RWPE2 (cell line): Measurements from ENCODE around the gene FUT7.

Experiments
- ATAC-seq: fragments of 200-7000 bp; cut with Tn5 transposase; 3 replicates; pipeline ENCODE4 v1.9.1; 2021; ENCODE audit warnings: low read depth
- DNase-seq: peaks from one replicate; pipeline ENCODE4 v3.0.0-alpha.2; 2020; ENCODE audit warnings: low spot score
- H3K27ac ChIP-seq: fragments of 450-650 bp; 2 replicates; pipeline ENCODE4 v1.5.1; 2017; ENCODE audit warnings: mild to moderate bottlenecking; ENCODE audit not compliant: poor library complexity, severe bottlenecking
- H3K27me3 ChIP-seq: fragments of 250-450 bp; sonication (Bioruptor Pico); 2 replicates; pipeline ENCODE4 v1.5.1; 2021; ENCODE audit warnings: mild to moderate bottlenecking, moderate library complexity; ENCODE audit not compliant: insufficient read depth, poor library complexity, severe bottlenecking
- H3K36me3 ChIP-seq: fragments of 250-450 bp; sonication (Bioruptor Pico); 2 replicates; pipeline ENCODE4 v1.5.1; 2020; ENCODE audit warnings: low read depth, mild to moderate bottlenecking, moderate library complexity
- H3K4me1 ChIP-seq: fragments of 250-450 bp; sonication (Bioruptor Pico); 2 replicates; pipeline ENCODE4 v1.5.1; 2021; ENCODE audit warnings: mild to moderate bottlenecking, moderate library complexity; ENCODE audit not compliant: insufficient read depth, poor library complexity, severe bottlenecking
- H3K4me3 ChIP-seq: fragments of 250-450 bp; sonication (Bioruptor Pico); 2 replicates; pipeline ENCODE4 v1.5.1; 2021; ENCODE audit warnings: mild to moderate bottlenecking, moderate library complexity; ENCODE audit not compliant: severe bottlenecking
- H3K9me3 ChIP-seq: fragments of 250-450 bp; sonication (Bioruptor Pico); 2 replicates; pipeline ENCODE4 v1.5.1; 2021; ENCODE audit warnings: mild to moderate bottlenecking, moderate library complexity; ENCODE audit not compliant: severe bottlenecking
- CTCF ChIP-seq: fragments of 450-650 bp; IDR thresholded peaks from one replicate; pipeline ENCODE4 v1.5.1; 2017; ENCODE audit warnings: mild to moderate bottlenecking, moderate library complexity; ENCODE audit not compliant: poor library complexity, severe bottlenecking

Gene FUT7

GRCh38 chr9:136988872-136989271, 43.0 kb downstream of the FUT7 start:
- no peaks in the 10 kb centered on the region for H3K9me3 ChIP-seq
- TF ChIP-seq CTCF: no peak
- no peak overlapping the region for H3K4me3 ChIP-seq
- DNase-seq: no peak
- H3K36me3 ChIP-seq: peaks cover 1% of the 10 kb centered on the region; the same call in 1 of the 2 replicates
- H3K4me1 ChIP-seq: no peaks in the 10 kb centered on the region
- H3K27me3 ChIP-seq: peaks cover 14% of the 10 kb centered on the region
- H3K27ac ChIP-seq: no peak overlapping the region
- no peak for ATAC-seq

- Histone ChIP-seq H3K9me3 (no peaks in the 10 kb centered on the region), H3K4me1 (no peaks in the 10 kb centered on the region), H3K4me3 (no peak overlapping the region), H3K27ac (no peak overlapping the region), H3K27me3 (peaks cover 14% of the 10 kb centered on the region), H3K36me3 (no peaks in the 10 kb centered on the region)
- ATAC-seq (no peak), DNase-seq (no peak)
- TF ChIP-seq CTCF: no peak
Measured at GRCh38 chr9:136985853-136986252, 46.0 kb downstream of the FUT7 start.

GRCh38 chr9:136985027-136985602, 46.8 kb downstream of the FUT7 start:
- ATAC-seq (no peak), DNase-seq (no peak)
- H3K36me3 ChIP-seq: no peaks in the 10 kb centered on the region
- no peak overlapping the region for H3K27ac ChIP-seq
- TF ChIP-seq CTCF: no peak
- no peaks in the 10 kb centered on the region for H3K4me1 ChIP-seq
- H3K4me3 ChIP-seq: no peak overlapping the region
- H3K9me3 ChIP-seq: no peaks in the 10 kb centered on the region
- peaks cover 14% of the 10 kb centered on the region for H3K27me3 ChIP-seq

- H3K9me3 ChIP-seq: no peaks in the 10 kb centered on the region
- TF ChIP-seq CTCF: no peak
- H3K27me3 ChIP-seq: peaks cover 14% of the 10 kb centered on the region
- no peaks in the 10 kb centered on the region for H3K4me1 ChIP-seq
- no peak overlapping the region for H3K27ac ChIP-seq
- H3K4me3 ChIP-seq: no peak overlapping the region
- H3K36me3 ChIP-seq: no peaks in the 10 kb centered on the region
- ATAC-seq (no peak), DNase-seq (no peak)
Measured at GRCh38 chr9:136984464-136985026, 47.3 kb downstream of the FUT7 start.

- H3K27me3 ChIP-seq: peaks cover 14% of the 10 kb centered on the region
- DNase-seq: no peak
- no peak for TF ChIP-seq CTCF
- H3K27ac ChIP-seq: no peak overlapping the region
- ATAC-seq: no peak; the same call in 2 of the 3 replicates
- no peaks in the 10 kb centered on the region for H3K36me3 ChIP-seq
- no peaks in the 10 kb centered on the region for H3K9me3 ChIP-seq
- H3K4me3 ChIP-seq: no peak overlapping the region
- no peaks in the 10 kb centered on the region for H3K4me1 ChIP-seq
Measured at GRCh38 chr9:136983656-136984314, 48.1 kb downstream of the FUT7 start.
